ENCODE data around the gene MRM1. TPM values are rescaled to one million over a fixed set of nuclear protein-coding genes. Genes with fewer than 3 reads are reported as not detected.
A peak's percentile ranks its signal among the peaks of the same experiment; 100 is the strongest.

MRM1 gene
- total RNA-seq, 1 donor from 2014 or later: 5.6 TPM

DNA sequence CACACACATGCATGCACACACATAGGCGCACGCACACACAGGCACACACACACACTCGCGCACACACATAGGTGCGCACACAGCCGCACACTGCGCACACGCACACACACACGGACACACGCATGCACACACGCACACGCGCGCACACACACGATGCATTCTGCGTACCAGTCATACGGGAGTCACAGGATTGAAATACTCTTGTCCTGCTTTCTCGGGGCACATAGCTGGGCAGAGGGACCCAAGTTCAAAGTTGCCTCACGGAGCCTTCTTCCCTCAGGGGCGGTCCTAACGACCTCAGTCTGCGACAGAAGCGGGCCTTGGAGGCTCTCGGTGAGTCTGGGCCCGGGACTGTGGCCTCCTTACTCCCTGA lies 56.0 kb downstream of the MRM1 start:
- ATAC-seq: no peak
- intact Hi-C loops (cut with DNase I): no loop called here

GRCh38 chr17:36657763-36658490 lies 56.5 kb downstream of the MRM1 start:
- intact Hi-C loops (cut with DNase I): no loop called here
- ATAC-seq (peak; percentile 24), DNase-seq (ENCODE audit: low spot score) (no peak)

More for the DNA sequence above, 56.0 kb downstream of the MRM1 start:
- DNase-seq (ENCODE audit: low spot score): no peak

Other genes starting within 250 kb of the MRM1 start
- not detected for gene TBC1D3H, start 213.1 kb upstream of the MRM1 start, total RNA-seq
- 28.6 TPM for gene ZNHIT3, start 114.9 kb upstream of the MRM1 start, total RNA-seq
- 46.5 TPM for gene MYO19, start 66.7 kb upstream of the MRM1 start, total RNA-seq
- 3.2 TPM for gene PIGW, start 66.6 kb upstream of the MRM1 start, total RNA-seq
- gene GGNBP2, start 56.7 kb upstream of the MRM1 start, total RNA-seq: 88.8 TPM
- gene DHRS11, start 9.7 kb upstream of the MRM1 start, total RNA-seq: 5.4 TPM